ENCODE measurements around the gene PTRH1.

The PTRH1 gene

GRCh38 chr9:127707766-127708165 is 7.7 kb downstream of the PTRH1 start:
- Histone ChIP-seq H3K4me1 (ENCODE audit: insufficient read depth, low read length) (peaks cover 18% of the 10 kb centered on the region), H3K9me3 (ENCODE audit: low read length) (no peaks in the 10 kb centered on the region), H3K36me3 (ENCODE audit: insufficient read depth, low read length) (no peaks in the 10 kb centered on the region), H2AFZ (ENCODE audit: low read depth, low read length) (no peak overlapping the region), H3K4me3 (ENCODE audit: low read length) (no peak overlapping the region), H3K27me3 (ENCODE audit: insufficient read depth, low read length) (no peaks in the 10 kb centered on the region)

GRCh38 chr9:127706836-127707241 is 8.6 kb downstream of the PTRH1 start, which contains the start of gene CFAP157:
CFAP157 (plus strand) TSS chr9:127706988; CDS start chr9:127707032, 44 bp downstream.
- Histone ChIP-seq H3K9me3 (ENCODE audit: low read length) (no peaks in the 10 kb centered on the region), H2AFZ (ENCODE audit: low read depth, low read length) (no peak within 1 kb of the TSS), H3K36me3 (ENCODE audit: insufficient read depth, low read length) (no peaks in the 10 kb centered on the region), H3K27me3 (ENCODE audit: insufficient read depth, low read length) (no peaks in the 10 kb centered on the region), H3K4me3 (ENCODE audit: low read length) (no peak within 1 kb of the TSS), H3K4me1 (ENCODE audit: insufficient read depth, low read length) (peaks cover 17% of the 10 kb centered on the region)

- Histone ChIP-seq H3K4me3 (ENCODE audit: low read length) (no peak overlapping the region), H2AFZ (ENCODE audit: low read depth, low read length) (no peak overlapping the region), H3K4me1 (ENCODE audit: insufficient read depth, low read length) (peaks cover 8% of the 10 kb centered on the region), H3K27me3 (ENCODE audit: insufficient read depth, low read length) (no peaks in the 10 kb centered on the region), H3K9me3 (ENCODE audit: low read length) (no peaks in the 10 kb centered on the region), H3K36me3 (ENCODE audit: insufficient read depth, low read length) (no peaks in the 10 kb centered on the region)
These were observed 9.7 kb downstream of the PTRH1 start for GRCh38 chr9:127705577-127706379.

- Histone ChIP-seq H2AFZ (ENCODE audit: low read depth, low read length) (no peak overlapping the region), H3K4me1 (ENCODE audit: insufficient read depth, low read length) (peaks cover 8% of the 10 kb centered on the region), H3K4me3 (ENCODE audit: low read length) (no peak overlapping the region), H3K27me3 (ENCODE audit: insufficient read depth, low read length) (no peaks in the 10 kb centered on the region), H3K9me3 (ENCODE audit: low read length) (no peaks in the 10 kb centered on the region), H3K36me3 (ENCODE audit: insufficient read depth, low read length) (no peaks in the 10 kb centered on the region)
These were observed 12.0 kb downstream of the PTRH1 start for GRCh38 chr9:127703289-127703946.

GRCh38 chr9:127700594-127701255 is 14.7 kb downstream of the PTRH1 start:
- no peaks in the 10 kb centered on the region for H3K36me3 ChIP-seq (ENCODE audit: insufficient read depth, low read length)
- no peaks in the 10 kb centered on the region for H3K9me3 ChIP-seq (ENCODE audit: low read length)
- no peaks in the 10 kb centered on the region for H3K27me3 ChIP-seq (ENCODE audit: insufficient read depth, low read length)
- no peak overlapping the region for H3K4me3 ChIP-seq (ENCODE audit: low read length)
- H3K4me1 ChIP-seq (ENCODE audit: insufficient read depth, low read length): peaks cover 5% of the 10 kb centered on the region
- no peak overlapping the region for H2AFZ ChIP-seq (ENCODE audit: low read depth, low read length)

GRCh38 chr9:127700140-127700539 is 15.3 kb downstream of the PTRH1 start:
- Histone ChIP-seq H3K27me3 (ENCODE audit: insufficient read depth, low read length) (no peaks in the 10 kb centered on the region), H3K4me3 (ENCODE audit: low read length) (no peak overlapping the region), H3K36me3 (ENCODE audit: insufficient read depth, low read length) (no peaks in the 10 kb centered on the region), H2AFZ (ENCODE audit: low read depth, low read length) (no peak overlapping the region), H3K9me3 (ENCODE audit: low read length) (no peaks in the 10 kb centered on the region), H3K4me1 (ENCODE audit: insufficient read depth, low read length) (no peaks in the 10 kb centered on the region)

GRCh38 chr9:127698985-127699670 is 16.3 kb downstream of the PTRH1 start:
- no peaks in the 10 kb centered on the region for H3K36me3 ChIP-seq (ENCODE audit: insufficient read depth, low read length)
- H3K4me3 ChIP-seq (ENCODE audit: low read length): no peak overlapping the region
- no peak overlapping the region for H2AFZ ChIP-seq (ENCODE audit: low read depth, low read length)
- no peaks in the 10 kb centered on the region for H3K27me3 ChIP-seq (ENCODE audit: insufficient read depth, low read length)
- H3K9me3 ChIP-seq (ENCODE audit: low read length): no peaks in the 10 kb centered on the region
- H3K4me1 ChIP-seq (ENCODE audit: insufficient read depth, low read length): no peaks in the 10 kb centered on the region

- Histone ChIP-seq H3K9me3 (ENCODE audit: low read length) (no peaks in the 10 kb centered on the region), H3K4me3 (ENCODE audit: low read length) (no peak overlapping the region), H3K4me1 (ENCODE audit: insufficient read depth, low read length) (no peaks in the 10 kb centered on the region), H3K36me3 (ENCODE audit: insufficient read depth, low read length) (no peaks in the 10 kb centered on the region), H3K27me3 (ENCODE audit: insufficient read depth, low read length) (no peaks in the 10 kb centered on the region), H2AFZ (ENCODE audit: low read depth, low read length) (no peak overlapping the region)
These were observed 17.1 kb downstream of the PTRH1 start for GRCh38 chr9:127698386-127698785.

GRCh38 chr9:127697575-127697974 is 17.9 kb downstream of the PTRH1 start:
- Histone ChIP-seq H3K36me3 (ENCODE audit: insufficient read depth, low read length) (no peaks in the 10 kb centered on the region), H3K4me3 (ENCODE audit: low read length) (no peak overlapping the region), H2AFZ (ENCODE audit: low read depth, low read length) (no peak overlapping the region), H3K4me1 (ENCODE audit: insufficient read depth, low read length) (no peaks in the 10 kb centered on the region), H3K27me3 (ENCODE audit: insufficient read depth, low read length) (no peaks in the 10 kb centered on the region), H3K9me3 (ENCODE audit: low read length) (peaks cover 1% of the 10 kb centered on the region)

- Histone ChIP-seq H2AFZ (ENCODE audit: low read depth, low read length) (no peak overlapping the region), H3K4me1 (ENCODE audit: insufficient read depth, low read length) (peaks cover 3% of the 10 kb centered on the region), H3K4me3 (ENCODE audit: low read length) (no peak overlapping the region), H3K36me3 (ENCODE audit: insufficient read depth, low read length) (peaks cover 3% of the 10 kb centered on the region), H3K9me3 (ENCODE audit: low read length) (peaks cover 1% of the 10 kb centered on the region), H3K27me3 (ENCODE audit: insufficient read depth, low read length) (no peaks in the 10 kb centered on the region)
These were observed 20.4 kb downstream of the PTRH1 start for GRCh38 chr9:127694890-127695720.

- H3K9me3 ChIP-seq (ENCODE audit: low read length): peaks cover 6% of the 10 kb centered on the region
- no peaks in the 10 kb centered on the region for H3K27me3 ChIP-seq (ENCODE audit: insufficient read depth, low read length)
- no peak overlapping the region for H2AFZ ChIP-seq (ENCODE audit: low read depth, low read length)
- H3K4me3 ChIP-seq (ENCODE audit: low read length): no peak overlapping the region
- H3K36me3 ChIP-seq (ENCODE audit: insufficient read depth, low read length): peaks cover 3% of the 10 kb centered on the region
- peaks cover 3% of the 10 kb centered on the region for H3K4me1 ChIP-seq (ENCODE audit: insufficient read depth, low read length)
These were observed 21.8 kb downstream of the PTRH1 start for GRCh38 chr9:127693697-127694096.

GRCh38 chr9:127693143-127693542 is 22.3 kb downstream of the PTRH1 start:
- H3K27me3 ChIP-seq (ENCODE audit: insufficient read depth, low read length): no peaks in the 10 kb centered on the region
- H2AFZ ChIP-seq (ENCODE audit: low read depth, low read length): no peak overlapping the region
- H3K9me3 ChIP-seq (ENCODE audit: low read length): peaks cover 6% of the 10 kb centered on the region
- H3K4me1 ChIP-seq (ENCODE audit: insufficient read depth, low read length): peaks cover 3% of the 10 kb centered on the region
- no peak overlapping the region for H3K4me3 ChIP-seq (ENCODE audit: low read length)
- H3K36me3 ChIP-seq (ENCODE audit: insufficient read depth, low read length): peaks cover 7% of the 10 kb centered on the region
